Ovary (tissue), 9 donors: Measurements from ENCODE around the gene KCTD12. TPM values are rescaled to one million over a fixed set of nuclear protein-coding genes. Genes with fewer than 3 reads are reported as not detected.

Experiments
- DNase-seq, 5 donors: peaks; one replicate each; pipeline ENCODE4 v3.0.0-alpha.2; 2019 to 2020
- H3K27ac ChIP-seq, 2 donors: fragments of 200-600 bp; one replicate each; pipeline versions ENCODE4 v1.5.1 to v1.8.0; 2019 to 2022
- H3K27me3 ChIP-seq: fragments of 200-600 bp; one replicate; pipeline ENCODE4 v1.8.0; 2022
- H3K36me3 ChIP-seq: fragments of 200-600 bp; sonication (generic); one replicate; pipeline ENCODE4 v1.5.1; 2019
- H3K4me1 ChIP-seq: one replicate; pipeline ENCODE4 v1.8.1; 2013; ENCODE audit warnings: mild to moderate bottlenecking, moderate library complexity; ENCODE audit not compliant: insufficient read depth
- H3K4me3 ChIP-seq: fragments of 200-600 bp; sonication (generic); one replicate; pipeline ENCODE4 v1.5.1; 2017
- H3K9me3 ChIP-seq, 2 donors: fragments of 200-600 bp in 1 of 2; sonication (generic) in 1 of 2; one replicate each; pipeline versions ENCODE4 v1.5.1 to v1.8.1; 2013 to 2019; ENCODE audit warnings: mild to moderate bottlenecking in 1 of 2, moderate library complexity in 1 of 2
- EP300 ChIP-seq: sonication (generic); formaldehyde crosslinking; IDR thresholded peaks from one replicate; pipeline ENCODE4 v1.6.1; 2017; ENCODE audit warnings: antibody characterized with exemption
- POLR2A ChIP-seq: fragments of 450-650 bp; IDR thresholded peaks from one replicate; pipeline ENCODE4 v1.6.1; 2017; ENCODE audit warnings: antibody characterized with exemption, mild to moderate bottlenecking, moderate library complexity
- WGBS, 3 donors: extraction: QIAGEN DNeasy Blood & Tissue Kit in 1 of 3; methylation state at CpG; one replicate each; pipeline versions ENCODE4 v1.1.5 to v1.1.7; 2013 to 2017; 5-methylcytosine and 5-hydroxymethylcytosine counted together
- intact Hi-C, 4 donors: fragments of 100-400 bp; cut with DNase I; formaldehyde crosslinking; loops; one replicate each; pipeline versions ENCODE4 v1.11.0 to v1.15.1; 2022 to 2023
- polyA plus RNA-seq, 2 donors: library from polyadenylated mRNA; stranded (reverse); fragments of 200-250 nt in 1 of 2; fragments of 350-450 nt in 1 of 2; fragmentation: Illumina TruSeq in 1 of 2; extraction: RNeasy Lipid Tissue Mini Kit (QIAGEN cat#74804) in 1 of 2; gene quantifications; one replicate each; pipeline ENCODE4 v1.2.3, GENCODE V29; 2013 to 2014
- total RNA-seq, 7 donors: library from RNA; depleted of rRNA in 2 of 7; stranded (reverse); fragments of >200 nt in 2 of 7; fragmentation: NEBNext Ultra II Directional in 3 of 7; extraction: Animal tissue kit (Norgen Biotek cat#: 25700) in 3 of 7; gene quantifications; one replicate each; pipeline versions ENCODE4 v1.1.0 to v1.2.4, GENCODE V29; 2016 to 2023
- TF ChIP-seq, protein P1 (sequence below), 3 donors: fragments of 450-650 bp in 2 of 3; fragments of 200-600 bp in 1 of 3; IDR thresholded peaks; one replicate each; pipeline versions ENCODE4 v1.5.1 to v1.8.0; 2016 to 2022; ENCODE audit warnings: antibody characterized with exemption in 3 of 3, mild to moderate bottlenecking in 1 of 3
- donor health status: DM: no; HTN: no; CAD: no; lungs with moderate emphysema.
- donor health status: DM: no; HTN: no; CAD: no.
- donor health status: Bipolar disorder and iron deficiency.
- donor health status: DM: yes; HTN: yes; CAD: no.
- donor health status: DM: no; HTN: no; CAD: no.
- donor health status: DM: yes; HTN: yes; CAD: no.

Gene KCTD12
- total and polyA plus RNA-seq, 9 donors: 44.1 to 91.8 (median 73.9) TPM

- TF ChIP-seq, protein P1, sequence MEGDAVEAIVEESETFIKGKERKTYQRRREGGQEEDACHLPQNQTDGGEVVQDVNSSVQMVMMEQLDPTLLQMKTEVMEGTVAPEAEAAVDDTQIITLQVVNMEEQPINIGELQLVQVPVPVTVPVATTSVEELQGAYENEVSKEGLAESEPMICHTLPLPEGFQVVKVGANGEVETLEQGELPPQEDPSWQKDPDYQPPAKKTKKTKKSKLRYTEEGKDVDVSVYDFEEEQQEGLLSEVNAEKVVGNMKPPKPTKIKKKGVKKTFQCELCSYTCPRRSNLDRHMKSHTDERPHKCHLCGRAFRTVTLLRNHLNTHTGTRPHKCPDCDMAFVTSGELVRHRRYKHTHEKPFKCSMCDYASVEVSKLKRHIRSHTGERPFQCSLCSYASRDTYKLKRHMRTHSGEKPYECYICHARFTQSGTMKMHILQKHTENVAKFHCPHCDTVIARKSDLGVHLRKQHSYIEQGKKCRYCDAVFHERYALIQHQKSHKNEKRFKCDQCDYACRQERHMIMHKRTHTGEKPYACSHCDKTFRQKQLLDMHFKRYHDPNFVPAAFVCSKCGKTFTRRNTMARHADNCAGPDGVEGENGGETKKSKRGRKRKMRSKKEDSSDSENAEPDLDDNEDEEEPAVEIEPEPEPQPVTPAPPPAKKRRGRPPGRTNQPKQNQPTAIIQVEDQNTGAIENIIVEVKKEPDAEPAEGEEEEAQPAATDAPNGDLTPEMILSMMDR (IDR thresholded peaks at IDR 0.05): no peak
- TF ChIP-seq EP300 (no peak), POLR2A (no peak)
- no peaks in the 10 kb centered on the region for H3K36me3 ChIP-seq
- no peak for DNase-seq
- no peaks in the 10 kb centered on the region for H3K27me3 ChIP-seq
- 61 to 69% (median 66%) methylated on average over 1 of the region's 1 CpG for WGBS, 3 donors
- intact Hi-C loops: no loop called here
- no peak overlapping the region for H3K27ac ChIP-seq
- H3K9me3 ChIP-seq: no peaks in the 10 kb centered on the region
- no peak overlapping the region for H3K4me3 ChIP-seq
- H3K4me1 ChIP-seq: peaks cover 4% of the 10 kb centered on the region
These were observed 32.7 kb downstream of the KCTD12 start for GRCh38 chr13:76853481-76853880.

DNA sequence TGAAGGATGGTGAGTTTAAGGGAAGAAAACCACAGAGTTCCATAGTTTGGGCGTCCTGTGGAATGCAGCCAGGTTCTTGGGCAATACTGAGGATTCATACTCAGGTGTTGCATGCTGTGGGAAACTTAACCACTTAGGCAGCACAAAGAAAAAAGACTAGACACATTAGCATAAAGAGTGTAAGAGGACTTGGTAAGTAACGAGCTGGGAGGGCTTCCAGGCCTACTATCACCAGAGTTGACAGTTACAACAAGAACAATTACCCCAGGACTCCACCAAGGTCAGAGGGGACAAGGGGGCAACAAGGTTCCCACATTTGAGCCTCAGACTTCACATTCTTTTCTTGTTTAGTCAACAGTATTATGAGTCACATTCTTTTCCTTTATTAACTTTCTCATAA, 33.2 kb downstream of the KCTD12 start:
- no peak for DNase-seq
- Histone ChIP-seq H3K4me1 (peaks cover 4% of the 10 kb centered on the region), H3K27me3 (no peaks in the 10 kb centered on the region), H3K9me3 (no peaks in the 10 kb centered on the region), H3K4me3 (no peak overlapping the region), H3K36me3 (no peaks in the 10 kb centered on the region), H3K27ac (no peak overlapping the region)
- TF ChIP-seq EP300: no peak
- TF ChIP-seq POLR2A: no peak
- TF ChIP-seq, protein P1 (IDR thresholded peaks at IDR 0.05): no peak
- intact Hi-C loops: no loop called here
- 32 to 57% (median 54%) methylated on average over 2 of the region's 2 CpGs for WGBS, 3 donors

GRCh38 chr13:76851961-76852360, 34.2 kb downstream of the KCTD12 start:
- Histone ChIP-seq H3K4me3 (no peak overlapping the region), H3K27ac (no peak overlapping the region), H3K36me3 (no peaks in the 10 kb centered on the region), H3K9me3 (no peaks in the 10 kb centered on the region), H3K4me1 (peaks cover 5% of the 10 kb centered on the region), H3K27me3 (no peaks in the 10 kb centered on the region)
- TF ChIP-seq POLR2A (no peak), EP300 (no peak)
- TF ChIP-seq, protein P1 (IDR thresholded peaks at IDR 0.05): no peak
- DNase-seq: no peak
- intact Hi-C loops: no loop called here
- WGBS, 3 donors: 97 to 99% (median 97%) methylated on average over 4 of the region's 4 CpGs

- no peak for TF ChIP-seq EP300
- TF ChIP-seq, protein P1 (IDR thresholded peaks at IDR 0.05): no peak
- no peak for TF ChIP-seq POLR2A
- no peaks in the 10 kb centered on the region for H3K36me3 ChIP-seq
- no peaks in the 10 kb centered on the region for H3K9me3 ChIP-seq
- H3K27ac ChIP-seq: no peak overlapping the region
- H3K27me3 ChIP-seq: no peaks in the 10 kb centered on the region
- no peak overlapping the region for H3K4me3 ChIP-seq
- 97 to 100% (median 98%) methylated on average over 6 of the region's 6 CpGs for WGBS, 3 donors
- intact Hi-C loops: no loop called here
- peaks cover 6% of the 10 kb centered on the region for H3K4me1 ChIP-seq
- no peak for DNase-seq
These were observed 36.7 kb downstream of the KCTD12 start for GRCh38 chr13:76849493-76849892.

DNA sequence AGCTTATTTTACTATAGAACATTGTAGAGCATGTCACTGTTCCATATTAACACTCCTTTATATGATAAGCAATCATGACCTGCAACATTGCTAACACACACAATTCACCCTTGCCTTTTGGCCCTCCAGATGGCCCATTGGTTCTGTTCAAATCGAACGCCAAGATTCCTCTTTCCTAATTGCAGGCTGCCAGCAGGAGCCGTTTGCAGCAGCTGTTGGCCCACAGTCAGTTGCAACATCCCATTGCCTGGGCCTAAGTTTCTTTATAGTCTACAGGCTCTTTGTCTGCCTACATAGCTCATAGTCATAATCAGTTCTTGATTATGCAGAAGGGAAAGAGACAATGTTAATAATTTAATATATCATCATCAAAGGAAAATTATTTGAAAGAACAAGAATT, 37.6 kb downstream of the KCTD12 start:
- intact Hi-C loops: no loop called here
- WGBS, 3 donors: 5 to 27% (median 13%) methylated on average over 3 of the region's 3 CpGs

More for the DNA sequence above, 37.6 kb downstream of the KCTD12 start:
- H3K4me1 ChIP-seq: peaks cover 5% of the 10 kb centered on the region
- DNase-seq: peak in 1 of 5 donors; percentile 32
- no peak overlapping the region for H3K4me3 ChIP-seq
- H3K27ac ChIP-seq: no peak overlapping the region
- no peaks in the 10 kb centered on the region for H3K9me3 ChIP-seq
- H3K27me3 ChIP-seq: no peaks in the 10 kb centered on the region
- H3K36me3 ChIP-seq: no peaks in the 10 kb centered on the region
- TF ChIP-seq EP300 (no peak), POLR2A (no peak)
- TF ChIP-seq, protein P1 (IDR thresholded peaks at IDR 0.05): no peak
